Measurements from ENCODE around the gene XIAP.

XIAP gene

DNA sequence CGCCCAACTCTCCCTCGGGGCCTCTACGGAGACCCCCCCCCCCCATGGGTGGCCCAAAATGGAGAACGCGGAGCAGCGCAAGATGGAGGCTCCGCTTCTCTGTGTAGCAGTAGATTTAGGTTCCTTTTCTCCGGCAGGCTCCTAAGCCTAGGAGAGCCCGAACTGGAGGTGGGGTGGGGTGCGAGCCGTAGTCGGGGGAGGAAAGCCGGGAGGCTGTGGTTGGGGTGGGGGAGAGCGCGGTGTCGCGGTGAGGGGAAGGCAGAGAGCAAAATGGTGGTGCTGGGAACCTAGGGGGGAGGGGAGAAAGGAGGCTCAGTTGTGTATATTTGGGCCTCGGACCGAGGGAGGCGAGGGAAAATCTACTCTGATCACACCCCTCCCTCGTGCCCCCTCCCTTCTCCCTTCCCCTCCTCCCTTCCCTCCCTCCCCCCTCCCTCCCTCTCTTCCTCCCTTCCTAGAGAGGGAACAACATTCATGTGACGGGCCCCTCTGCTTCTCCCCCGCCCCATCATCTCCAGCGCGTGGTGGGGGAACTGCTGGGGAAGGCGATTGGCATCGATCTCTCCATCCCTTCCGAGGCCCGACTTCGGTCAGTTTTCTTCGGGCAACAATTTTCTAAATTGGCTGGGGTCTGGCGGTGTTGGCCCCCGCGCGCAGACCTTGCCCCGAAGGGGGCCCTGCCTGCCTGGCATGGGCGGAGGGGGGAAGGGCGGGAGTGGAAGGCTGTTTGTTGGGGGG lies 101.6 kb downstream of the XIAP start, which contains the start of gene STAG2:
STAG2 (plus strand) TSS at position 439 of the 738 bp plus-strand sequence. CDS start 60,922 bp downstream, outside the sequence.
- no peaks in the 10 kb centered on the region for H3K27me3 Mint-ChIP-seq
- peaks cover 10% of the 10 kb centered on the region for H3K36me3 Mint-ChIP-seq (ENCODE audit: low read depth)
- peak within 1 kb of the TSS; percentile 99 for H3K27ac Mint-ChIP-seq
- peaks cover 34% of the 10 kb centered on the region for H3K4me1 Mint-ChIP-seq (ENCODE audit: low read depth)
- H3K4me3 Mint-ChIP-seq: peak within 1 kb of the TSS; percentile 97
- no peaks in the 10 kb centered on the region for H3K9me3 Mint-ChIP-seq

DNA sequence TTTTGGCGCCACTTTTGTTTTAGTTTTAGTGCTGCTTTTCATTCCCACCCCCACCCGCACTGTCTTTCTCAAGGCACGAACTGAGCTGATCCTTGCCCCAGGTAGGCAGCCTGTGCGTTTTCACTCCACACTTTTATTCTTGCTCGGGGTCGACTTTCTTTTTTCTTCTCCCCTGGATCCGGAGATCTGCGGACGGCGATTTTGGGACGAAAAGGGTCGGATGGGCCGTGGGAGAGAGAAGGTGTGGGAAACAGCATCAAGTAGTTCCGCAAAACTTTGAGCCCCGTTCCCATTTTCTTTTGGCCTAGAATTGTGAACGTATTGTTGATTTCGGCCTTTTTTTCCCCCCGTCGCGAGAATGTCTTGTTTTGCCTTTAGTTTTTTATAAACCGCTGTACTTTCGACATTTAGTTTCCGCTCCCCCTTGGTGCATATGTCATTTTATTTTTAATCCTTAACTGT lies 102.2 kb downstream of the XIAP start:
- Mint-ChIP-seq H3K36me3 (ENCODE audit: low read depth) (peaks cover 10% of the 10 kb centered on the region), H3K4me3 (peak overlapping the region; percentile 97), H3K4me1 (ENCODE audit: low read depth) (peaks cover 39% of the 10 kb centered on the region), H3K27me3 (no peaks in the 10 kb centered on the region), H3K27ac (peak overlapping the region; percentile 99), H3K9me3 (no peaks in the 10 kb centered on the region)

- no peaks in the 10 kb centered on the region for H3K27me3 Mint-ChIP-seq
- peak overlapping the region; percentile 99 for H3K27ac Mint-ChIP-seq
- peak overlapping the region; percentile 97 for H3K4me3 Mint-ChIP-seq
- H3K36me3 Mint-ChIP-seq (ENCODE audit: low read depth): peaks cover 10% of the 10 kb centered on the region
- peaks cover 40% of the 10 kb centered on the region for H3K4me1 Mint-ChIP-seq (ENCODE audit: low read depth)
- no peaks in the 10 kb centered on the region for H3K9me3 Mint-ChIP-seq
Measured at GRCh38 chrX:123962794-123963373, 103.0 kb downstream of the XIAP start.

Data from stimulated activated naive CD8-positive, alpha-beta T cell treated with anti-CD3 and anti-CD28 coated beads, Interleukin-15, Interleukin-2, amounts not matched to agents 100 ng/mL and 50 ng/mL, for 24 hours (primary cell).